Uterus (tissue), 2 donors: ENCODE results near the gene BNC2.

Experiments used
- CTCF ChIP-seq, 4 experiments: fragments of 200-600 bp in 2 of 4; fragments of 450-650 bp in 2 of 4; sonication (generic) in 2 of 4; IDR thresholded peaks; one replicate each; pipeline ENCODE4 v1.5.1; 2016 to 2019; ENCODE audit warnings: antibody characterized with exemption in 4 of 4, mild to moderate bottlenecking in 2 of 4, moderate library complexity in 1 of 4
- POLR2A ChIP-seq, 2 donors: fragments of 450-650 bp; IDR thresholded peaks; one replicate each; pipeline ENCODE4 v1.6.1; 2016; ENCODE audit warnings: antibody characterized with exemption in 2 of 2, mild to moderate bottlenecking in 1 of 2, moderate library complexity in 1 of 2

DNA sequence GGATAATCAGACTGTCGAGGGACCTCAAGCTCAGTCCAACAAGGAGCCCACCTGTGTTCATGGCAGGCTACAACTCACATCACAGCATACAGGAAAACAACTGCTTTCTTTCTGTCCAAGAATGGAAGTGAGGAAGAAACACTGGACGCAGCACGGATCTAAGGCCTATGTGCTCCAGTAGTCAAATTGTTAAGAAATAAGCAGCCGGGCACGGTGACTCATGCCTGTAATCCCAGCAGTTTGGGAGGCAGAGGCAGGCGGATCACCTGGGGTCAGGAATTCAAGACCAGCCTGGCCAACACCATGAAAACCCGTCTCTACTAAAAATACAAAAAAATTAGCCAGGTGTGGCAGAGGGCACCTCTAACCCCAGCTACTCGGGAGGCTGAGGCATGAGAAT, 427.8 kb downstream of the BNC2 start:
- TF ChIP-seq CTCF (IDR thresholded peaks at IDR 0.05) (no peak), POLR2A (IDR thresholded peaks at IDR 0.05) (no peak)
